A549 (cell line): Measurements from ENCODE around the gene DERL2. TPM values are rescaled to one million over a fixed set of nuclear protein-coding genes. Genes with fewer than 3 reads are reported as not detected.

ENCODE experiments used
- ATOH8 ChIP-seq: fragments of 250-450 bp; sonication (Bioruptor Pico); IDR thresholded peaks from 2 replicates; pipeline ENCODE4 v1.5.0; 2020; ENCODE audit warnings: low read depth, mild to moderate bottlenecking, moderate library complexity
- CBX2 ChIP-seq: fragments of 200-600 bp; sonication (generic); IDR thresholded peaks from 2 replicates; pipeline ENCODE4 v1.6.1; 2016; ENCODE audit warnings: low read depth, mild to moderate bottlenecking, borderline replicate concordance
- CEBPB ChIP-seq, 2 experiments: fragments of >200 bp in 1 of 2; sonication (Bioruptor Twin) in 1 of 2; formaldehyde crosslinking in 1 of 2; IDR thresholded peaks; 2 replicates each; pipeline ENCODE4 v1.6.1; 2012 to 2016
- CHD2 ChIP-seq: fragments of 150-350 bp; IDR thresholded peaks from 2 replicates; pipeline ENCODE4 v1.6.1; 2014; ENCODE audit warnings: low read length; ENCODE audit not compliant: partially characterized antibody
- CHD4 ChIP-seq: fragments of 200-600 bp; sonication (generic); IDR thresholded peaks from 2 replicates; pipeline ENCODE4 v1.6.1; 2016; ENCODE audit warnings: antibody characterized with exemption, mild to moderate bottlenecking, borderline replicate concordance
- E2F6 ChIP-seq: IDR thresholded peaks from 2 replicates; pipeline ENCODE4 v1.6.1; 2012; ENCODE audit warnings: low read depth, borderline replicate concordance
- EP300 ChIP-seq, 2 experiments: fragments of >200 bp; sonication (Bioruptor Twin); formaldehyde crosslinking; IDR thresholded peaks; 2 replicates in 1 of 2; 3 replicates in 1 of 2; pipeline ENCODE4 v1.6.1; 2016 to 2017
- FOSB ChIP-seq: fragments of 250-450 bp; sonication (Bioruptor Pico); IDR thresholded peaks from 2 replicates; pipeline ENCODE4 v1.5.0; 2020; ENCODE audit warnings: mild to moderate bottlenecking, moderate library complexity
- HES2 ChIP-seq: fragments of >200 bp; sonication (Bioruptor Twin); formaldehyde crosslinking; IDR thresholded peaks from 2 replicates; pipeline ENCODE4 v1.6.1; 2016
- HEYL ChIP-seq: fragments of 250-450 bp; sonication (Bioruptor Pico); IDR thresholded peaks from 2 replicates; pipeline ENCODE4 v1.8.0; 2021; ENCODE audit warnings: mild to moderate bottlenecking, moderate library complexity
- HOXA7 ChIP-seq: fragments of 250-450 bp; sonication (Bioruptor Pico); IDR thresholded peaks from 2 replicates; pipeline ENCODE4 v1.5.0; 2020; ENCODE audit warnings: mild to moderate bottlenecking, moderate library complexity
- HOXB5 ChIP-seq: fragments of 250-450 bp; sonication (Bioruptor Pico); IDR thresholded peaks from 2 replicates; pipeline ENCODE4 v1.5.0; 2020; ENCODE audit warnings: mild to moderate bottlenecking, moderate library complexity
- JUNB ChIP-seq: fragments of >200 bp; sonication (Bioruptor Twin); formaldehyde crosslinking; IDR thresholded peaks from 2 replicates; pipeline ENCODE4 v1.6.1; 2016
- MAFK ChIP-seq: fragments of 450-650 bp; IDR thresholded peaks from 2 replicates; pipeline ENCODE4 v1.6.1; 2014; ENCODE audit not compliant: partially characterized antibody
- MYC ChIP-seq: IDR thresholded peaks from 2 replicates; pipeline ENCODE4 v1.6.1; 2012; ENCODE audit warnings: mild to moderate bottlenecking, inconsistent platforms, low read length, improper control_type of control experiment, borderline replicate concordance
- NPAS2 ChIP-seq: fragments of 250-450 bp; sonication (Bioruptor Pico); IDR thresholded peaks from 2 replicates; pipeline ENCODE4 v1.8.0; 2022; ENCODE audit warnings: mild to moderate bottlenecking, moderate library complexity, borderline replicate concordance
- NR3C1 ChIP-seq: fragments of >200 bp; sonication (Bioruptor Twin); formaldehyde crosslinking; IDR thresholded peaks from 3 replicates; pipeline ENCODE4 v1.6.1; 2017
- RAD21 ChIP-seq, 2 experiments: fragments of >200 bp in 1 of 2; sonication (Bioruptor Twin) in 1 of 2; formaldehyde crosslinking in 1 of 2; IDR thresholded peaks in 1 of 2; conservative IDR thresholded peaks in 1 of 2; 2 replicates in 1 of 2; 3 replicates in 1 of 2; pipeline ENCODE4 v1.6.1; 2012 to 2018; ENCODE audit warnings: inconsistent platforms in 1 of 2
- RARB ChIP-seq: fragments of 250-450 bp; sonication (Bioruptor Pico); IDR thresholded peaks from 2 replicates; pipeline ENCODE4 v1.8.0; 2021; ENCODE audit warnings: mild to moderate bottlenecking, moderate library complexity
- RCOR1 ChIP-seq: fragments of 150-350 bp; IDR thresholded peaks from 2 replicates; pipeline ENCODE4 v1.6.1; 2014; ENCODE audit warnings: antibody characterized with exemption, low read length, low read depth
- REST ChIP-seq: fragments of 200-600 bp; sonication (generic); IDR thresholded peaks from 2 replicates; pipeline ENCODE4 v1.6.1; 2016; ENCODE audit warnings: antibody characterized with exemption, mild to moderate bottlenecking, moderate library complexity
- RFX5 ChIP-seq: fragments of 450-650 bp; IDR thresholded peaks from 2 replicates; pipeline ENCODE4 v1.7.1; 2014; ENCODE audit warnings: antibody characterized with exemption, mild to moderate bottlenecking, moderate library complexity
- SREBF2 ChIP-seq: fragments of 450-650 bp; IDR thresholded peaks from 2 replicates; pipeline ENCODE4 v1.6.1; 2014; ENCODE audit warnings: mild to moderate bottlenecking, moderate library complexity
- TP53 ChIP-seq: fragments of 250-450 bp; sonication (Bioruptor Pico); IDR thresholded peaks from 2 replicates; pipeline ENCODE4 v1.5.0; 2021; ENCODE audit warnings: mild to moderate bottlenecking, moderate library complexity
- ZNF302 ChIP-seq: fragments of 250-450 bp; sonication (Bioruptor Pico); IDR thresholded peaks from 2 replicates; pipeline ENCODE4 v1.9.0; 2021; ENCODE audit warnings: inconsistent platforms, mild to moderate bottlenecking, moderate library complexity
- ZSCAN20 ChIP-seq: fragments of 250-450 bp; sonication (Bioruptor Pico); IDR thresholded peaks from 2 replicates; pipeline ENCODE4 v1.8.0; 2022; ENCODE audit warnings: mild to moderate bottlenecking, moderate library complexity
- polyA plus RNA-seq, 4 experiments: library from polyadenylated mRNA; depleted of rRNA in 3 of 4; stranded (reverse); fragments of >200 nt; fragmentation: RNase III in 1 of 4; extraction: RNeasy Plus Mini Kit Qiagen cat#74134 plus additional on column Dnase treatment in 1 of 4; gene quantifications; 2 replicates in 3 of 4; 3 replicates in 1 of 4; pipeline ENCODE4 v1.2.3, GENCODE V29; 2011 to 2017
- TF ChIP-seq, protein P1 (sequence below): fragments of 450-650 bp; IDR thresholded peaks from 2 replicates; pipeline ENCODE4 v1.6.1; 2014; ENCODE audit warnings: antibody characterized with exemption
- TF ChIP-seq, protein P2 (sequence below): IDR thresholded peaks from 2 replicates; pipeline ENCODE4 v1.6.1; 2012
- TF ChIP-seq, protein P3 (sequence below): fragments of 250-450 bp; sonication (Bioruptor Pico); IDR thresholded peaks from 2 replicates; pipeline ENCODE4 v1.5.0; 2021; ENCODE audit warnings: mild to moderate bottlenecking, moderate library complexity, borderline replicate concordance
- TF ChIP-seq, protein P4 (sequence below): IDR thresholded peaks from 2 replicates; pipeline ENCODE4 v1.6.1; 2012

The DERL2 gene
- polyA plus RNA-seq, 2 of the 4 experiments (the other 2 are of a cell fraction): 113 to 139 TPM

DNA sequence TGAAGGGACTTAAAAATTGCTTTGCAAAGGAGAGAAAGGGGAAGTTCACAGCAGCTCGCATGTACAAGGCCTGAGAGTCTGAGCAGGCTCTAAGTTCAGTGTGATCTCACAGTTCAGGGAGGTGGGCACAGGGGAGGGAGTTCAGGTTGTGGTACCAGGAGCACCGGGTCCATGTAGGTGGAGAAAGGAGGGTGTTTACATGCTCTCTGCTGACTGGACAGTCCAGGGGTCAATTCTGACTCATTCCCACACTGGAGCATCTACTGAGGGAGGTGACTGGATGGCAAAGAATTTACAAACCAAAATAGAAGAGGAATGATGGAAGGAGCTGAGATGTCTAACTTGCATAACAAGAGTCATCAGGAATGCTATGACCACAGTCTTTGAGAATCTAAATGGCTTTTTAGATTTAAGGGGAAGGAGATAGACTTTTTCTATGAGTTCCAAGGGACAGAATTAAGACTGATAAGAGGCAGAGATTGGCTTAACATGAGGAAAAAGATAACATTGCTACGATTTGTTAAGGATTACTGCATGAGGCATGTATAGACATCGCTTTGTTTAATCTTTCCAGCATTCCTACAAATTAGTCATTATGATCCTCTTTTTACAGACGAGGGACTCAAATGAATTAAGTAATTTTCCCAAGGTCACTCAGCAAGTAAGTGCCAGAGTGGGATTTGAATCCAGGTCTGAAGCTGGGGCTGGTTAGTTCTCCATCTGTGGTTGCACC lies 30.2 kb upstream of the DERL2 start (continued):
- TF ChIP-seq RFX5 (peak; percentile 28; the same call in 1 of the 2 replicates), TP53 (CRISPR knock-in tag) (no peak), REST (no peak), EP300 (IDR thresholded peaks at IDR 0.05) (no peak), E2F6 (no peak), MAFK (peak; percentile 90), CHD2 (no peak), RARB (CRISPR knock-in tag) (no peak), HEYL (no peak), HES2 (no peak), NPAS2 (CRISPR knock-in tag) (no peak), RAD21 (conservative IDR thresholded peaks at IDR 0.05 in 1 of 2, IDR thresholded peaks at IDR 0.05 in 1 of 2) (no peak), JUNB (peak; percentile 95), CHD4 (no peak), CEBPB (IDR thresholded peaks at IDR 0.05) (peak in 1 of 2 experiments; percentile 77; a peak in 2 of 4 replicates), ZSCAN20 (no peak), HOXB5 (CRISPR knock-in tag) (no peak), CBX2 (no peak), MYC (no peak), ZNF302 (no peak), ATOH8 (CRISPR knock-in tag) (no peak), HOXA7 (no peak), FOSB (no peak), NR3C1 (no peak), RCOR1 (no peak), SREBF2 (no peak)
- TF ChIP-seq, protein P1, sequence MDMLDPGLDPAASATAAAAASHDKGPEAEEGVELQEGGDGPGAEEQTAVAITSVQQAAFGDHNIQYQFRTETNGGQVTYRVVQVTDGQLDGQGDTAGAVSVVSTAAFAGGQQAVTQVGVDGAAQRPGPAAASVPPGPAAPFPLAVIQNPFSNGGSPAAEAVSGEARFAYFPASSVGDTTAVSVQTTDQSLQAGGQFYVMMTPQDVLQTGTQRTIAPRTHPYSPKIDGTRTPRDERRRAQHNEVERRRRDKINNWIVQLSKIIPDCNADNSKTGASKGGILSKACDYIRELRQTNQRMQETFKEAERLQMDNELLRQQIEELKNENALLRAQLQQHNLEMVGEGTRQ: no peak
- TF ChIP-seq, protein P2, sequence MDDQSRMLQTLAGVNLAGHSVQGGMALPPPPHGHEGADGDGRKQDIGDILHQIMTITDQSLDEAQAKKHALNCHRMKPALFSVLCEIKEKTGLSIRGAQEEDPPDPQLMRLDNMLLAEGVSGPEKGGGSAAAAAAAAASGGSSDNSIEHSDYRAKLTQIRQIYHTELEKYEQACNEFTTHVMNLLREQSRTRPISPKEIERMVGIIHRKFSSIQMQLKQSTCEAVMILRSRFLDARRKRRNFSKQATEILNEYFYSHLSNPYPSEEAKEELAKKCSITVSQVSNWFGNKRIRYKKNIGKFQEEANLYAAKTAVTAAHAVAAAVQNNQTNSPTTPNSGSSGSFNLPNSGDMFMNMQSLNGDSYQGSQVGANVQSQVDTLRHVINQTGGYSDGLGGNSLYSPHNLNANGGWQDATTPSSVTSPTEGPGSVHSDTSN: 0 out of 2 replicates have a peak, but pooled peaks have one; percentile 18
- TF ChIP-seq, protein P3, sequence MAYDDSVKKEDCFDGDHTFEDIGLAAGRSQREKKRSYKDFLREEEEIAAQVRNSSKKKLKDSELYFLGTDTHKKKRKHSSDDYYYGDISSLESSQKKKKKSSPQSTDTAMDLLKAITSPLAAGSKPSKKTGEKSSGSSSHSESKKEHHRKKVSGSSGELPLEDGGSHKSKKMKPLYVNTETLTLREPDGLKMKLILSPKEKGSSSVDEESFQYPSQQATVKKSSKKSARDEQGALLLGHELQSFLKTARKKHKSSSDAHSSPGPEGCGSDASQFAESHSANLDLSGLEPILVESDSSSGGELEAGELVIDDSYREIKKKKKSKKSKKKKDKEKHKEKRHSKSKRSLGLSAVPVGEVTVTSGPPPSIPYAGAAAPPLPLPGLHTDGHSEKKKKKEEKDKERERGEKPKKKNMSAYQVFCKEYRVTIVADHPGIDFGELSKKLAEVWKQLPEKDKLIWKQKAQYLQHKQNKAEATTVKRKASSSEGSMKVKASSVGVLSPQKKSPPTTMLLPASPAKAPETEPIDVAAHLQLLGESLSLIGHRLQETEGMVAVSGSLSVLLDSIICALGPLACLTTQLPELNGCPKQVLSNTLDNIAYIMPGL: no peak
- TF ChIP-seq, protein P4, sequence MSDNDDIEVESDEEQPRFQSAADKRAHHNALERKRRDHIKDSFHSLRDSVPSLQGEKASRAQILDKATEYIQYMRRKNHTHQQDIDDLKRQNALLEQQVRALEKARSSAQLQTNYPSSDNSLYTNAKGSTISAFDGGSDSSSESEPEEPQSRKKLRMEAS: peak; percentile 60
